Mucosa of descending colon (tissue), 3 donors: ENCODE results near the gene KRT84. TPM values are rescaled to one million over a fixed set of nuclear protein-coding genes. Genes with fewer than 3 reads are reported as not detected.

ENCODE experiments used
- ATAC-seq: fragments of 200-7000 bp; cut with Tn5 transposase; one replicate; pipeline ENCODE4 v1.9.1; 2020; ENCODE audit warnings: mild to moderate bottlenecking, moderate library complexity
- DNase-seq, 3 donors: peaks; one replicate each; pipeline ENCODE4 v3.0.0-alpha.2; 2020
- H3K36me3 ChIP-seq: fragments of 200-600 bp; one replicate; pipeline ENCODE4 v1.8.0; 2021; ENCODE audit warnings: low read depth, mild to moderate bottlenecking
- H3K4me1 ChIP-seq: fragments of 200-600 bp; one replicate; pipeline ENCODE4 v1.8.0; 2021; ENCODE audit warnings: low read depth, mild to moderate bottlenecking
- H3K4me3 ChIP-seq: fragments of 200-600 bp; one replicate; pipeline ENCODE4 v1.8.0; 2021; ENCODE audit warnings: mild to moderate bottlenecking
- H3K9me3 ChIP-seq: fragments of 200-600 bp; one replicate; pipeline ENCODE4 v1.8.0; 2021; ENCODE audit warnings: mild to moderate bottlenecking
- CTCF ChIP-seq: fragments of 200-600 bp; IDR thresholded peaks from one replicate; pipeline ENCODE4 v1.8.0; 2022; ENCODE audit warnings: antibody characterized with exemption, mild to moderate bottlenecking
- intact Hi-C, 2 donors: fragments of 100-400 bp; cut with DNase I in 1 of 2; cut with micrococcal nuclease in 1 of 2; formaldehyde crosslinking; loops; one replicate each; pipeline versions ENCODE4 v1.11.0 to v1.11.1; 2022; cut with DNase I, micrococcal nuclease
- total RNA-seq, 3 donors: library from RNA; stranded (reverse); fragmentation: NEBNext Ultra II Directional in 2 of 3; extraction: Animal tissue kit (Norgen Biotek cat#: 25700) in 2 of 3; gene quantifications; one replicate each; pipeline versions ENCODE4 v1.2.1 to v1.2.4, GENCODE V29; 2021 to 2023
- donor health status: DM: no; HTN: no; CAD: no; lungs with moderate emphysema.
- donor health status: DM: no; HTN: no; CAD: no.
- donor health status: DM: no; HTN: yes; CAD: no.

KRT84 gene
- total RNA-seq, 3 donors from 2014 or later = not detected

GRCh38 chr12:52391618-52392002, 6.2 kb upstream of the KRT84 start:
- intact Hi-C loops = no loop called here

GRCh38 chr12:52390739-52391617, 5.5 kb upstream of the KRT84 start:
- TF ChIP-seq CTCF = no peak
- H3K4me1 ChIP-seq = no peaks in the 10 kb centered on the region
- H3K36me3 ChIP-seq = no peaks in the 10 kb centered on the region
- peak in 2 of 3 donors; percentile 38 to 46 for DNase-seq
- H3K4me3 ChIP-seq = no peak overlapping the region
- ATAC-seq = peak; percentile 47
- no peaks in the 10 kb centered on the region for H3K9me3 ChIP-seq
- intact Hi-C loops = no loop called here

More at GRCh38 chr12:52391618-52392002, 6.2 kb upstream of the KRT84 start:
- Histone ChIP-seq H3K4me1 (no peaks in the 10 kb centered on the region), H3K9me3 (no peaks in the 10 kb centered on the region), H3K36me3 (no peaks in the 10 kb centered on the region), H3K4me3 (no peak overlapping the region)
- no peak for TF ChIP-seq CTCF
- DNase-seq (peak in 1 of 3 donors; percentile 51), ATAC-seq (peak; percentile 42)

GRCh38 chr12:52389313-52390207, 4.1 kb upstream of the KRT84 start:
- no peak for TF ChIP-seq CTCF
- H3K9me3 ChIP-seq = no peaks in the 10 kb centered on the region
- ATAC-seq (no peak), DNase-seq (no peak)
- intact Hi-C loops = no loop called here
- H3K4me3 ChIP-seq = no peak overlapping the region
- H3K4me1 ChIP-seq = no peaks in the 10 kb centered on the region
- H3K36me3 ChIP-seq = no peaks in the 10 kb centered on the region

GRCh38 chr12:52387859-52388258, 2.4 kb upstream of the KRT84 start:
- no peaks in the 10 kb centered on the region for H3K4me1 ChIP-seq
- no peak for TF ChIP-seq CTCF
- no peak for DNase-seq
- H3K36me3 ChIP-seq = no peaks in the 10 kb centered on the region
- intact Hi-C loops = no loop called here
- H3K4me3 ChIP-seq = no peak overlapping the region
- ATAC-seq = no peak
- H3K9me3 ChIP-seq = no peaks in the 10 kb centered on the region

GRCh38 chr12:52383331-52383730, 2.1 kb downstream of the KRT84 start:
- ATAC-seq (no peak), DNase-seq (no peak)
- no peak for TF ChIP-seq CTCF
- Histone ChIP-seq H3K9me3 (no peaks in the 10 kb centered on the region), H3K4me1 (no peaks in the 10 kb centered on the region), H3K4me3 (no peak overlapping the region), H3K36me3 (no peaks in the 10 kb centered on the region)
- intact Hi-C loops = no loop called here
